ENCODE data around the gene STK39. TPM values are rescaled to one million over a fixed set of nuclear protein-coding genes. Genes with fewer than 3 reads are reported as not detected.

STK39 gene
- polyA plus RNA-seq, 2 of the 4 experiments (the other 2 are of a cell fraction), result 14.2 to 27.2 TPM

DNA sequence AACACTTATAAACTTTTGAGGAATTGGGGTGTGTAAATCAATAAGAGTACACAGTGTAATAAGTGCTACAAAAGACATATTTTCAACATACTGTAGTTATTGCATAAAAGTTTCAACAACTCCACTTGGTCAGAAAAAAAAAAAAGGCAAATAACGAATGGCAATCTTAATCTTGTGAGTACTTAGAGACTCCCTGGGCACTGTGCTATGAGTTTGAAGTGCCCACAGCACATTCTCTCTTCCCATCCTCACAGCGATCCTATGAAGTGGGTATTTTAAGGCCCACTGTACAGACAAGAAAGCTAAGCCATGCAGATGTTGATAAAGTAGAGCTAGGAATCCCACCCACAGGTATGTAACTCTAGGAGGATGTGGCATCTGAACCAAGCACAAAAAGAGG is 112.3 kb downstream of the STK39 start:
- no peak for DNase-seq (ENCODE audit: low read depth in 1 of 2, low spot score in 1 of 2)
- 94% methylated on average over 2 of the region's 2 CpGs for WGBS (ENCODE audit: missing lambda C conversion rate)
- Histone ChIP-seq H3K4me1 (peaks cover 10% of the 10 kb centered on the region), H3K4me2 (peak overlapping the region; percentile 5; the same call in 1 of the 3 replicates), H3K9me3 (no peaks in the 10 kb centered on the region), H3K27ac (no peak overlapping the region), H3K4me3 (no peak overlapping the region)
- TF ChIP-seq EHF (CRISPR knock-in tag; IDR thresholded peaks at IDR 0.05) (no peak), NR3C1 (IDR thresholded peaks at IDR 0.05) (no peak), NFE2L2 (conservative IDR thresholded peaks at IDR 0.05; ENCODE audit: low read length) (no peak)
- TF ChIP-seq, protein P1, sequence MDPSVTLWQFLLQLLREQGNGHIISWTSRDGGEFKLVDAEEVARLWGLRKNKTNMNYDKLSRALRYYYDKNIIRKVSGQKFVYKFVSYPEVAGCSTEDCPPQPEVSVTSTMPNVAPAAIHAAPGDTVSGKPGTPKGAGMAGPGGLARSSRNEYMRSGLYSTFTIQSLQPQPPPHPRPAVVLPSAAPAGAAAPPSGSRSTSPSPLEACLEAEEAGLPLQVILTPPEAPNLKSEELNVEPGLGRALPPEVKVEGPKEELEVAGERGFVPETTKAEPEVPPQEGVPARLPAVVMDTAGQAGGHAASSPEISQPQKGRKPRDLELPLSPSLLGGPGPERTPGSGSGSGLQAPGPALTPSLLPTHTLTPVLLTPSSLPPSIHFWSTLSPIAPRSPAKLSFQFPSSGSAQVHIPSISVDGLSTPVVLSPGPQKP (IDR thresholded peaks at IDR 0.05; ENCODE audit: low read depth, low read length), result no peak
- ATAC-seq, result no peak
- ChIA-PET POLR2A (no interaction called here), CTCF (interaction anchor here (0.6 to 1.9 kb wide), 6 partner anchors 16 to 1596 kb away, joined by 3 to 11 read pairs (median 5); partner anchors contain the start of gene STK39)
- no peak for FAIRE-seq

DNA sequence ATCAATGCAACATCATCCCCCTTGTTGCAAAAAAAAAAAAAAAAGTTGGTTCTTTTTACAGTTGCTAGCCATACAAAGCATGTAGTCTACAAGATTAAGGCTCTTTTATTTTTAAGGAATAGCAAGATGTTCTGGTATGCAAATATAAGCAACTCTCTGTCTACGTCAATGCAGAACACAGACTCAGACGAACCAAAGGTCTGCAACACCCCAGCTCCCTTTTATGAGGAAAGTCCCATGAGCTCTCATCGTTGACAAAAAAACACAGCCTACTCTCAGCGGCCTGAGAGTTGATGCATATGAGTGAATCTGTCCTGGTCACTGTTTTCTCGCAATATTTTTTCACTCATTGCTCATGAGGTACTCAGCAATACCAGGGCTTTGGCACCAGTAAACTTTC is 112.9 kb downstream of the STK39 start:
- Histone ChIP-seq H3K4me3 (no peak overlapping the region), H3K9me3 (no peaks in the 10 kb centered on the region), H3K4me1 (peaks cover 10% of the 10 kb centered on the region), H3K27ac (no peak overlapping the region), H3K4me2 (no peak overlapping the region)
- CTCF ChIA-PET, result interaction anchor here (0.7 to 1.9 kb wide), 4 partner anchors 15 to 1218 kb away, joined by 3 to 11 read pairs (median 4); no protein-coding TSS in a partner anchor
- ATAC-seq (no peak), DNase-seq (ENCODE audit: low read depth in 1 of 2, low spot score in 1 of 2) (no peak), FAIRE-seq (no peak)
- POLR2A ChIA-PET, result no interaction called here
- 90% methylated on average over 5 of the region's 5 CpGs for WGBS (ENCODE audit: missing lambda C conversion rate)
- TF ChIP-seq RCOR1 (IDR thresholded peaks at IDR 0.05; ENCODE audit: low read depth, low read length), result no peak
- TF ChIP-seq, protein P2, sequence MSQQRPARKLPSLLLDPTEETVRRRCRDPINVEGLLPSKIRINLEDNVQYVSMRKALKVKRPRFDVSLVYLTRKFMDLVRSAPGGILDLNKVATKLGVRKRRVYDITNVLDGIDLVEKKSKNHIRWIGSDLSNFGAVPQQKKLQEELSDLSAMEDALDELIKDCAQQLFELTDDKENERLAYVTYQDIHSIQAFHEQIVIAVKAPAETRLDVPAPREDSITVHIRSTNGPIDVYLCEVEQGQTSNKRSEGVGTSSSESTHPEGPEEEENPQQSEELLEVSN (IDR thresholded peaks at IDR 0.05; ENCODE audit: borderline replicate concordance, low read depth), result no peak
- no peak for TF ChIP-seq HDAC2 (IDR thresholded peaks at IDR 0.05)
- no peak for TF ChIP-seq ZFP36 (IDR thresholded peaks at IDR 0.05; ENCODE audit: borderline replicate concordance, partially characterized antibody)
- no peak for TF ChIP-seq ZNF302 (CRISPR knock-in tag; IDR thresholded peaks at IDR 0.05)
- TF ChIP-seq NR3C1 (IDR thresholded peaks at IDR 0.05), result no peak
- no peak for TF ChIP-seq KDM5A (IDR thresholded peaks at IDR 0.05)
- TF ChIP-seq, protein P3, sequence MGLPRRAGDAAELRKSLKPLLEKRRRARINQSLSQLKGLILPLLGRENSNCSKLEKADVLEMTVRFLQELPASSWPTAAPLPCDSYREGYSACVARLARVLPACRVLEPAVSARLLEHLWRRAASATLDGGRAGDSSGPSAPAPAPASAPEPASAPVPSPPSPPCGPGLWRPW (IDR thresholded peaks at IDR 0.05), result no peak
- TF ChIP-seq, protein P4, sequence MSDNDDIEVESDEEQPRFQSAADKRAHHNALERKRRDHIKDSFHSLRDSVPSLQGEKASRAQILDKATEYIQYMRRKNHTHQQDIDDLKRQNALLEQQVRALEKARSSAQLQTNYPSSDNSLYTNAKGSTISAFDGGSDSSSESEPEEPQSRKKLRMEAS (IDR thresholded peaks at IDR 0.05), result no peak
- TF ChIP-seq HEYL (CRISPR knock-in tag; IDR thresholded peaks at IDR 0.05), result no peak
- TF ChIP-seq NPAS2 (CRISPR knock-in tag; IDR thresholded peaks at IDR 0.05; ENCODE audit: borderline replicate concordance), result no peak
- no peak for TF ChIP-seq RARB (CRISPR knock-in tag; IDR thresholded peaks at IDR 0.05)

DNA sequence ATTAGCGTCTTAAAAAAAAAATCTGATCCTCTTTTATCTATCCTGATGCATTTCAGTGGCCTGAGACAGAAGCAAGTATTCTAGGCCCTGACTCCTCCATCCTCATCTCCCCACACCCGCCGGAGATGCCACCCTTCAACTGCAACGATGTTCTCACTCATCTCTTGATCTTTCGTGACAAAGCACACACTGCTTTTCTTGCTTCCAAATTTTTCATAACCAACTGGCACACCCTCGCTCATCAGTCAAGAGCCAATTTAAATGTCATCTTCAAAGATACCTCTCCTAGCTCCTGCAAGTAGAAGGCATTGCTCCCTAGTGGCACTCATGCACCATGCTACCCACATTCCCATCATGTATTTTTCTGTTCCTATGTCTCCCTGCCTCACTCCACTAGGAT is 115.0 kb downstream of the STK39 start:
- DNase-seq (ENCODE audit: low read depth in 1 of 2, low spot score in 1 of 2) (no peak), ATAC-seq (no peak), FAIRE-seq (no peak)
- Histone ChIP-seq H3K4me2 (no peak overlapping the region), H3K27ac (no peak overlapping the region), H3K9me3 (no peaks in the 10 kb centered on the region), H3K4me1 (peaks cover 10% of the 10 kb centered on the region), H3K4me3 (no peak overlapping the region)
- POLR2A ChIA-PET, result no interaction called here
- 94% methylated on average over 6 of the region's 6 CpGs for WGBS (ENCODE audit: missing lambda C conversion rate)
- TF ChIP-seq KDM1A (IDR thresholded peaks at IDR 0.05; ENCODE audit: low read depth), result no peak
- CTCF ChIA-PET, result no interaction called here

DNA sequence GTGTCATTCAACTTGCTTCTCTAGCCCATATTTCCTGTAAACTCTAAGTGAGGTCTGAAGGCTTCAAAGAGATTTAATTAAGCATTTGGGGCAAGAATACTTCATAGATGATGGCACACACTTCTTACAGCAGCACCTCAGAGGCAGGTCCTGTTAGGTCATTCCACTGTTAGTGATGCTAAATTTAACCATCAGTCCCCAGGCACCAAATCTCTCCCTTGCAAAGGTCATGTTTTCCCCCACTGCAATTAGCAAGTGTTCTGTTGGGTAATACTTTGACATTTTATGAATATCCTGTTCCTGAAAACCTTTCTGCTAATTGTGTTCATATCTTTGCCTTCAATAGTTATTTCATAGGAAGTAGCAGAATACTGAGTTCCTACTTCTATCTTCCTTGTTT is 117.0 kb downstream of the STK39 start:
- Histone ChIP-seq H3K4me1 (peaks cover 4% of the 10 kb centered on the region), H3K9me3 (no peaks in the 10 kb centered on the region), H3K4me3 (no peak overlapping the region), H3K27ac (no peak overlapping the region), H3K4me2 (no peak overlapping the region)
- no peak for TF ChIP-seq FOXS1 (CRISPR knock-in tag; IDR thresholded peaks at IDR 0.05)
- no peak for TF ChIP-seq CBX2 (IDR thresholded peaks at IDR 0.05; ENCODE audit: borderline replicate concordance, low read depth)
- TF ChIP-seq EP300 (IDR thresholded peaks at IDR 0.05), result no peak
- TF ChIP-seq RARB (CRISPR knock-in tag; IDR thresholded peaks at IDR 0.05), result no peak
- no peak for TF ChIP-seq PHF8 (IDR thresholded peaks at IDR 0.05; ENCODE audit: borderline replicate concordance, low read depth)
- DNase-seq (ENCODE audit: low read depth in 1 of 2, low spot score in 1 of 2), result no peak
- CTCF ChIA-PET, result interaction anchor here (0.7 to 3.6 kb wide), 2 partner anchors 11 to 12 kb away, joined by 4 to 37 read pairs; no protein-coding TSS in a partner anchor
- POLR2A ChIA-PET, result no interaction called here
- ATAC-seq, result no peak
- no peak for FAIRE-seq

All from A549 (cell line).